PFSK-1 (cell line): Measurements from ENCODE around the gene HNRNPA3.

Experiments
- POLR2AphosphoS5 ChIP-seq: IDR thresholded peaks from 2 replicates; pipeline ENCODE4 v1.6.1; 2012; ENCODE audit warnings: low read depth, mild to moderate bottlenecking, control low read depth, low read length, moderate library complexity
- REST ChIP-seq, 2 experiments: IDR thresholded peaks; 2 replicates each; pipeline versions ENCODE4 v1.6.1 to v1.8.0; 2011 to 2012; ENCODE audit warnings: low read depth in 2 of 2, low read length in 2 of 2, control low read depth in 1 of 2, inconsistent platforms in 1 of 2, mild to moderate bottlenecking in 1 of 2, moderate library complexity in 1 of 2; ENCODE audit not compliant: insufficient read depth in 1 of 2
- SIN3A ChIP-seq: IDR thresholded peaks from 2 replicates; pipeline ENCODE4 v1.6.1; 2012; ENCODE audit warnings: mild to moderate bottlenecking, low read length, moderate library complexity, borderline replicate concordance; ENCODE audit not compliant: insufficient read depth
- TAF1 ChIP-seq: IDR thresholded peaks from 2 replicates; pipeline ENCODE4 v1.6.1; 2012; ENCODE audit warnings: low read length, control low read depth, borderline replicate concordance; ENCODE audit not compliant: insufficient read depth

DNA sequence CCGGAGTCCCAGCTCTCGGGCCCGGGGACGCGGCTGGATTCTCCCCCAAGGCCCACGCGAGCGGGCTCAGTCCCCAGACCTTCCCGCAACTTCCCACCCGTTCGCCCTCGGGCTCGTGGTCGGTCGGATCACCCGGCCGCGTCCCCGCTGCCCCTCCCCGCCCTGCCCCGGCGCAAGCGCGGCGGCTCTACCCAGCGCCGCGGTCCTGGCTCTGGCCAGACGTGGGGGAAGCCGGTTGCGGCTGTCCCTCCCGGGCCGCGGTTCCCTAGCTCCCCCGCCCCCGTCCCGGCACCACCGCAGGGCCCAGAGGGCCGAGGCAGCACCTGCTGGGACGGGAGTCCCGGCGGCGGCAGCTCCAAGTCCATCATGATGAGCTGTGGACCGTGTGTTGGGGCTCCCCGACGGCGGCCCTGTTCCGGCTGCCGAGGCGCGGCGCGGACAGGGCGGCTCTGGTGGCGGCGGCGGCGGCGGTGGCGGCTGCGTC is 51.7 kb downstream of the HNRNPA3 start:
- no peak for TF ChIP-seq TAF1
- TF ChIP-seq REST (IDR thresholded peaks at IDR 0.05; ENCODE audit: insufficient read depth in 1 of 2, low read depth in 2 of 2, low read length in 2 of 2): no peak
- TF ChIP-seq POLR2AphosphoS5: no peak
- no peak for TF ChIP-seq SIN3A
